Stimulated activated CD8-positive, alpha-beta memory T cell treated with anti-CD3 and anti-CD28 coated beads, Interleukin-15, amount 100 ng/mL, for 48 hours (primary cell): ENCODE results near the gene LRIT1.
"Not testable (repeated sequence)": the region's sequence is repeated elsewhere in the genome, so short reads cannot be mapped to it uniquely, and the experiment has no call there.

Experiments used
- DNase-seq, 2 donors: peaks; one replicate each; pipeline ENCODE4 v3.0.0-alpha.2; 2020; ENCODE audit warnings: low read depth in 2 of 2

Gene LRIT1, protein sequence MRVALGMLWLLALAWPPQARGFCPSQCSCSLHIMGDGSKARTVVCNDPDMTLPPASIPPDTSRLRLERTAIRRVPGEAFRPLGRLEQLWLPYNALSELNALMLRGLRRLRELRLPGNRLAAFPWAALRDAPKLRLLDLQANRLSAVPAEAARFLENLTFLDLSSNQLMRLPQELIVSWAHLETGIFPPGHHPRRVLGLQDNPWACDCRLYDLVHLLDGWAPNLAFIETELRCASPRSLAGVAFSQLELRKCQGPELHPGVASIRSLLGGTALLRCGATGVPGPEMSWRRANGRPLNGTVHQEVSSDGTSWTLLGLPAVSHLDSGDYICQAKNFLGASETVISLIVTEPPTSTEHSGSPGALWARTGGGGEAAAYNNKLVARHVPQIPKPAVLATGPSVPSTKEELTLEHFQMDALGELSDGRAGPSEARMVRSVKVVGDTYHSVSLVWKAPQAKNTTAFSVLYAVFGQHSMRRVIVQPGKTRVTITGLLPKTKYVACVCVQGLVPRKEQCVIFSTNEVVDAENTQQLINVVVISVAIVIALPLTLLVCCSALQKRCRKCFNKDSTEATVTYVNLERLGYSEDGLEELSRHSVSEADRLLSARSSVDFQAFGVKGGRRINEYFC

GRCh38 chr10:84241185-84241790 lies at the start of gene LRIT1:
TSS of gene LRIT1 (minus strand) at chr10:84241546. CDS start at chr10:84241439, 107 bp downstream.
- DNase-seq = no peak

DNA sequence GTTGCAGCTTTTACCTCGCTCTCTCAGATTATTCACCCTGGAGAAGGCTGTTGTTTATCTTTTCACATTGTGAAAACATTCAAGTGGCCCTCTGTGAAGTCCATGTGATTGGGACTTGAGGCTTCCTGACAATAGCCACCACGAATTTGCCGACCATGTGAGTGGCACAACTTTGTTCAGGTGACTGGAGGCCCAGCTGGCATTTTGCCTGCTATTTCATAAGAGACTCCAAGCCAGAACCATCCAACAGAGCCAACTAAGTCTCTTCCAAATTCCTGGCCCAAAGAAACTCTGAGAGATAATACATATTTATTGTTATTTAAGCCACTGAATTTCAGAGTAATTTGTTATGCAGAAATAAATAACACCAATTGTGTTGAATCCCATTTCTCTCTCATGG lies 48.9 kb upstream of the LRIT1 start:
- no peak for DNase-seq

DNA sequence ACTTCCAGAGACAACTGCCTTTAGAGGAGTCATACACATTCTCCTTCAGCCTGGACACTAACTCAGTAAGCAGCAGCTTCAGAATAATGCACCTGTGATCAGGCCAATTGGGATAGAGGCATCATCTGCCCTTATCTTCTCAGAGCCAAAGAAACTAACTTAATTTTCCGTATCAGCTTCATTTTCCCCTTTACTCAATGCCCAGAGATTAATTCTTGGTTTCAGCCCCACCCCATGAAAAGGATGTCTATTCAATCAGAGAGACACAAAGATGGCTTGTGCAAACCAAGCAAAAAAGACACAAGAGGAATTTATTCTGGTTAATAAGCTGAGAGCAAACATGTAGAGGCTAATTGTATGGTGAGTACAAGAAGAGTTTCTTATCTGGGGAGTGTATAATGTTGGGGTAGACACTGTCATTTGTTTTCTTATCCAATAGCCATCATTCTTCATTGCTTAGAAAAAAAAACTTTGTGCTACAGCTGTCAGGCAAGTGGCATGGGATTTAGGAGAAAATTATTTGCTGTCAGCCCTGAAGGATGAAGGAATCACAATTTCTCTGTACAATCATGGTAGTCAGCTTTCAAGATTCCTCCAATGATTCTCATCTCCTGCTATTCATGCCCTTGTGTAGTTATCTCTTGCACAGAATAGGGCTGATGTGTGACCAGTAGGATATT lies 48.3 kb upstream of the LRIT1 start:
- no peak for DNase-seq

- no peak for DNase-seq
Observed at GRCh38 chr10:84288151-84288550, 46.8 kb upstream of the LRIT1 start.

DNA sequence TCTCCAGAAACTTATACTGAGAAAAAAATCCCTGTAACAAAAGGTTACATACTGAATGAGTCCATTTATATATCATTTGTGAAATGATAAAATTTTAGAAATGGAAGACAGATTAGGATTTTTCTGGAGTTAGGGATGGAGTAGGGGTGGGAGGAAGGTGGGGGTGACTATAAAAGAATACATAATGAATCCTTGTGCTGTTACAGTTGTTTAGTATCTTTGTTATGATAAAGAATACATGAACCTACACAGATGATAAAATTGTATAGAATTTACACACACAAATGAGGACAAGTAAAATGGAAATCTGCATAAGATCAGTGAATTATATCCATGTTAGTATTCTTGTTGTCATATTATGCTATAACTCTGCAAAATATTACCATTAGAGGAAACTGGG lies 45.3 kb upstream of the LRIT1 start:
- DNase-seq = no peak

DNA sequence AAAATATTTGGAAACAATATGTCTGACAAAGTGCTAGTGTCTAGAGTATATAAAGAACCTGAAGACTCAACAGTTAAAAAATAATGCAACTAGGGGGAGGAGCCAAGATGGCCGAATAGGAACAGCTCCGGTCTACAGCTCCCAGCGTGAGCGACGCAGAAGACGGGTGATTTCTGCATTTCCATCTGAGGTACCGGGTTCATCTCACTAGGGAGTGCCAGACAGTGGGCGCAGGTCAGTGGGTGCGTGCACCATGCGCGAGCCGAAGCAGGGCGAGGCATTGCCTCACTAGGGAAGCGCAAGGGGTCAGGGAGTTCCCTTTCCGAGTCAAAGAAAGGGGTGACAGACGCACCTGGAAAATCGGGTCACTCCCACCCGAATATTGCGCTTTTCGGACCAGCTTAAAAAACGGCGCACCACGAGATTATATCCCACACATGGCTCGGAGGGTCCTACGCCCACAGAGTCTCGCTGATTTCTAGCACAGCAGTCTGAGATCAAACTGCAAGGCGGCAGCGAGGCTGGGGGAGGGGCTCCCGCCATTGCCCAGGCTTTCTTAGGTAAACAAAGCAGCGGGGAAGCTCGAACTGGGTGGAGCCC lies 38.6 kb upstream of the LRIT1 start:
- DNase-seq = not testable (repeated sequence)

- no peak for DNase-seq
Observed at GRCh38 chr10:84270708-84271107, 29.4 kb upstream of the LRIT1 start.

GRCh38 chr10:84269773-84270172 lies 28.4 kb upstream of the LRIT1 start:
- DNase-seq = no peak

GRCh38 chr10:84269162-84269561 lies 27.8 kb upstream of the LRIT1 start:
- no peak for DNase-seq

DNA sequence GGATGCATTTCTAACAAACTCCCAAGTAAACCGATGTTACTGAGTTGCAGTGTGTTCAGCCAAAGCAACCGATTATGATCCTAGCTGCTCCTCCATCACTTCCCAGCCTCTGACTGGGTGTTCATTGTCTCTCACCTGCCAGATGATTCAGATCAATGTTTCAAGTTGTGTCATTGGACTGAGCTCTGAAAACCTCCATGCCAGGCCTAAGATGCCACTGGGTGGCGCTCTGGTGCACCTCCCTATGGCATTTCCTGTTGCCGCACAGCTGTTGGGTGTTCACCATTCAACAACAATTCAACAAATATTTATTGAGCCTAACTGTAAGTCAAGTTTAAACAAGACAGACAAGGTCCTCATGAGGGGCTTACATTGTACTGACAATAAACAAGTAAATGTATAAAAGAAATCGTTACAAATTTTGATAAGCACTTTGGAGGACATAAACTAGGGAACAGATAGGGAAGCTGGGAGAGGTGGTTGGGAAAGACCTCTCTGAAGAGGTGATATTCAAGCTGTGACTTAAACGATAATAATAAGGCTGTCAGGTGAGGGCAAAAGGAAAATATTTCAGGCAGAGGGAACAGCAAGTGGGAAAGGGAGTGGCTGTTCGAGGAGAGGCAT lies 26.3 kb upstream of the LRIT1 start:
- peak; percentile 59 to 76 for DNase-seq

DNA sequence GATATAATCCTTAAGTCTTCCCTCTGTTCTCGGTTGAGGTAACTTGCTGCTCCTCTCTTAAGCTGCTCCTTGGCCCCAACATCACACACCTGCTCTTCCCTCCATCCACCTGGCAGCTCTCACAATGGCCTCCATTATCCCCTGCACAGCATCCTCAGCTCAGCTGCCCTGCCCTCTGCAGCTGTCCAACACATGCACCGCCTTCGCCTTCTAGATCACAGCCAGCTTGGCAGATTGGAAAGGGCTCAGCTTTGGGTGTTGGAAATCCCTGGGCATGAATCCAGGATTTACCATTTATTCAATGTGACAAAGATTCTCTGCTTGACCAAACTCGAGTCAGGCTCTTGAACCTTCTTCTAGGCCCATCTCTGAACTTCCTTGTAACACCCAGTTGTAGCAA lies 24.1 kb upstream of the LRIT1 start:
- no peak for DNase-seq

DNA sequence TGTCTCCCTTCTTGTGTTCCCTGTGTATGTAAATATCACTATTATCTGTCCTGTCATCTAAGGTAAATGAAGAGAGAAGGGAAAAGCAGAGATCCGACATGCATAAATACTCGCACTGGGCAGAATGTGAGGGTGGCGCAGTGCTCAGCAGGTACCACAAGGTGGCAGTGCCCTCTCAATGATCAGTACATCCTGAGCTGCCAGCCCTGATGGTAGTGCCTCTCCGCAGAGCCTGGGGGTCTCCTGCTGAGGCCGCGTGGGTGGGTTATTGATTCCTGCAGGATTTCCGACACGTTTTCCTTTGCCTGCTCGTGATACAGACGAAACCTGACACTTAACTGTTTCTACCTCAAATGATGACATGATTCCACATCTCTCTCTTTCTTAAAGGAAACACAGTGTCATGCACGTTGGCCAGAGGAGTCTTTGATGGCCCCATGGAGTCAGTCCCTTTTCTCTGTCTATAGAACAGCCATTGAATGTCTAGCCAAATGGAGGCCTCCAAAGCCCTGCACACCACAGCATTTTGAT lies 23.3 kb upstream of the LRIT1 start:
- DNase-seq = peak; percentile 46 to 51

DNA sequence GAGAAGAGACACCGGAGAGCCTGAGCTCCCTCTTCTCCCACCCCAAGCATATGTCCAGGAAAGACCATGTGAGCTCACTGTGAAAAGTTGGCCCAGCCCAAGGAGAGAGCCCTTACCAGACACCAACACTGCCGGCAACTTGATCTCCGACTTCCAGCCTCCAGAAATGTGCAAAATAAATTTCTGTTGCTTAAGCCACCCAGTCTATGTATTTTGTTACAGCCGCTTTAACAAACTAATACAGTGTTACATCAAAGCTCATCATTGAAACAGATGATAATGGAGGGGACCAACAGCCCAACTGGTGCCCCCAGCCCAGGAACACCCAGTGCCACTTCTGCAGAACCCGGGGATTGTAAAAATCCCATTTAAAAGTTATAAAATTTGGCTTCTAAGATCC lies 22.4 kb upstream of the LRIT1 start:
- no peak for DNase-seq

DNA sequence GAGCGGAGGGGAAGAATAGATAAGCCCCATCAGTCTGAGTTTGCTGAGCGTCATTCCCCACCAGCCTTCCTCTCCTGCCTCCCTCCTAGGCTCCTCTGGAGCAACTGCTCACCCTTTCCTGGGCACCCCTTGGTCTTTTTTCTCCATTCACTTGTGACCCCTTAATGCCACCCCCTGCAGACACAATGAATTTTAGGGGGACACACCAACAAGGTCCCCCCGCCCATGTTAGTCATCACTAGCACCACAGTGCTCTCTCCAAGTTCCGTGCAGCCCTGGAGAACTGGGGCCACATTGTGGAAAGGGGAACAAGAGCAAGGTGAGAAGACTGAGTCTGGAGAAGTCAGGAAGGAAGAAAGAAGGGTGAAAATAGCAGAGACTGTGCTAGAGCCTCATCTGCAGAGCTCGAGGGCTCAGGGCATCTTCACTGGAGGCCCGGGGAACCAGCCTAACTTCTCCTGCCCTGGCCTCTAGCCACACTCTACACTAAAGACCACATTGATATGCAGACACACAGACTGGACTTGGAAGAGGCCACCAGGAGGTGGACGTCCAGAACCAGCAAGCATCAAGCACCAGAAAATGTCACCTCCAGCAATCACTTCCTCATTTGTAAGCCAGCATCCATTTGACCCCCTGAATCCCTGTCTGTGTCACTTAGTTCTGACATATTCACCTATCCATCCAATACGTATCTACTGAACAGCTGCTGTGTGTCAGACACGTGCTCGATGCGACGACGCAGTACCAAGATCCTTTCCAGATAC lies 21.0 kb upstream of the LRIT1 start:
- no peak for DNase-seq

DNA sequence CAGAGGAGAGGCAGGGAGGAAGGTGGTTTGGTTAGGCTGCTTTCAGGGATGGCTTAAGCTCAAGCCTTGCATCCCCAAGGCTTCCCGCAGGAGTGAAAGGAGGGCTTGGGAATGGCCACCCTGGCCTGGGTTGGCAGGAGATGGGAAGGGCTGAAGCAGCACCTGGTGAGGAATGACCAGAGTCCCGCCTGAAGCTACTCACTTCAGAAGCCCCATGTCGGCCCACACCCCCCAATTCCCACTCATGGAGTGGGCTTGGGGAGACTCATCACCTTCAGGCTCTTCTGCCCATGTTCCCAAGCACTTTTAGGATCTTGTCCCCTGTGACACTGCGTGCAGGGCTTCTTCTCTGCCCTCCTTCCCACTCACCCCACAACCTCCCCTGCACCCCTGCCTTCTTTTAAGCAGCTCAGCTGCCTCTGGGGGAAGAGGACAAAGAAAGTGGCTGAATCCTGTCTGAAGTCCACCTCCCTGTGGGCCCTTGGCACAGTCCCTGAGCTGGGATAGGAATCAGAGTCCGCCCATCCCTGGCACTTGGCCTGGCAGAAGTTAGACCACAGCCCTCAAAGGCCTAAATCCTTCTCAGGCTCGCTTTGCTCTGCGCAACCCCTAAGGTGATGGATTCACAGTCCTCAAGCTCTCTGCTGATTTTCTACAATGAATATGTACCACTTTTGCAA lies 20.0 kb upstream of the LRIT1 start:
- no peak for DNase-seq

DNA sequence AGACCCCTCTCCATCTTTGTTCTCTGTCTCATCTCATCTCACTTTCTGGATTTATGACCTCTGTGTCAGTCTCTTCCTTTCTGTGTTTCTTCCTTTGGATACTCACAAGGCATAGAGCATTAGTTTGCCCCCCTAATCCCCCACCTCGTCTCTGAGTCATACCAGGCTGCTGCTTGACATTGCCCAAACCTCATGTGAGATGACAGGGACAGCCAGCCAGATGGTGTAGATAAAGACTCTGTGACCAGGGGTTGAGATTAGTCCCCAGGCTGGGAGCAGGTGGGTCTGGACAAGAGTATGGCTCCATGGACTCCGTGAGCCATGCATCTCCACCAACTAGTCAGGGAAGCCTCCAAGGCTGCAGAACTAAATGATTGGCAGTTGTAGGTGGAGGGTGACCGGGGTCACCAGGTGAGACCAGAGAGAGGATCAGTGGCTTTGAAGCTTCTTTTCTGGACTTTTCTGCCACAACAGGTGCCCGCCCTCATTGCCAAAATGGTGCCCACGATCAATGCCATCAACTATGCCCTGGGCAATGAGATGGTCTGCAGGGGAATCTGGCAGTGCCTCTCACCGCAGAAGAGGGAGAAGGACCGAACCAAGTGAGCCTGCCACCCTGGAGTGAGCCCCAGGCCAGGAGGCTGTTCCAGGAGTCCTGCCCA lies 16.8 kb upstream of the LRIT1 start:
- no peak for DNase-seq

GRCh38 chr10:84257343-84258020 lies 16.1 kb upstream of the LRIT1 start:
- DNase-seq = no peak

DNA sequence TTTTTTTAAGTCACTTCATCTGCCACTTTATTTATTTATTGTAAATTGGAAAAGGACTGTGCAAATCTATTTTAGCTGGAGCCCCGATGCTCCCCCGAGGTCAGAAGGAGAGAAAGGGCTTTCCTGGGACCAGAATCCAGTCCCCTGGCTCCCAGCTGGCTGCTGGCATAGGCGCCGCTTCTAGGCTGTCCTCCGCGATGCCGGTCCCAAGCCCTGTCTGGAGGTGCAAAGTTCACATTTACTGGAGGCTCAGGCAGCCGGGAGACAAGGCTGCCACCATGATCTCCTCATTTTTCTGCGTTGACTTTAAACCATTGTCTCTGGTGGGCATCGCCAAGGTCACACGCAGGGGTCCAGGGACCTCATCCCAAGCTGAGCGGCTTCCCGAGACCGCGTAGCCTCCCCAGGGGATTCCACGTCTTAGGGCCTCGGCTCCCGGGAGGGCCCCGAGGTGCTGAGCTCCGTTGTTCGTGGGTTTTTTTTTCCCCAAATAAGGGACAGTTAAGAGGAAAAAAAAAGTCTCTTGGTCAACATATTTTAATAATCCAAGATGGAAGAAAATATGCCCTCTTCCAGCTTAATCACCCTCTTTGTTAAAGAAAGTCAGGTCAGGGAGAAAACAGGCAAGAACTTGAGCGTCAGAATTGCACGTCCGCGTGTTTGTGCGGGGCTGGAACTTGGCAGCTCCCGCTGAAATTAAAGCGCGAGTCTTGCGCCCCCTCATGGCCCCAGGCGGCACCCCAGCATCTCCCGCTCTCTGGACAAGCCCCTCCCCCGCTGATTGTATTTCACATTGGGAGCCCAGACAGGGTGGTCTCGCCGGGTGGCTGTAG lies 15.4 kb upstream of the LRIT1 start:
- peak; percentile 35 to 40 for DNase-seq
